HG02610 (cell line): ENCODE results near the gene ATE1.

Source experiments
- ATAC-seq: cut with Tn5 transposase; IDR thresholded peaks from one replicate; pipeline ENCODE4 v1.9.1; 2021; ENCODE audit warnings: mild to moderate bottlenecking, moderate library complexity; ENCODE audit not compliant: unreplicated experiment

The ATE1 gene

GRCh38 chr10:121747163-121747775 lies 180.6 kb downstream of the ATE1 start:
- ATAC-seq: no peak

GRCh38 chr10:121741248-121741792 lies 186.5 kb downstream of the ATE1 start:
- no peak for ATAC-seq

- no peak for ATAC-seq
These were observed 187.8 kb downstream of the ATE1 start for GRCh38 chr10:121740069-121740468.

GRCh38 chr10:121739114-121739513 lies 188.7 kb downstream of the ATE1 start:
- no peak for ATAC-seq

- ATAC-seq: no peak
These were observed 191.3 kb downstream of the ATE1 start for GRCh38 chr10:121736315-121737130.

- ATAC-seq: no peak
These were observed 192.6 kb downstream of the ATE1 start for GRCh38 chr10:121735263-121735662.

GRCh38 chr10:121734589-121735045 lies 193.2 kb downstream of the ATE1 start:
- ATAC-seq: no peak

- ATAC-seq: no peak
These were observed 195.0 kb downstream of the ATE1 start for GRCh38 chr10:121732656-121733445.

GRCh38 chr10:121732172-121732571 lies 195.7 kb downstream of the ATE1 start:
- ATAC-seq: no peak

- no peak for ATAC-seq
These were observed 203.5 kb downstream of the ATE1 start for GRCh38 chr10:121724282-121724681.

- ATAC-seq: no peak
These were observed 205.2 kb downstream of the ATE1 start for GRCh38 chr10:121722665-121723064.

GRCh38 chr10:121721257-121721656 lies 206.6 kb downstream of the ATE1 start:
- no peak for ATAC-seq

GRCh38 chr10:121715969-121716368 lies 211.9 kb downstream of the ATE1 start:
- no peak for ATAC-seq

- no peak for ATAC-seq
These were observed 212.8 kb downstream of the ATE1 start for GRCh38 chr10:121715076-121715475.

GRCh38 chr10:121713486-121713885 lies 214.3 kb downstream of the ATE1 start:
- no peak for ATAC-seq

GRCh38 chr10:121710971-121711370 lies 216.9 kb downstream of the ATE1 start:
- no peak for ATAC-seq

- ATAC-seq: no peak
These were observed 217.6 kb downstream of the ATE1 start for GRCh38 chr10:121710207-121710606.

- ATAC-seq: no peak
These were observed 218.2 kb downstream of the ATE1 start for GRCh38 chr10:121709675-121710073.

- ATAC-seq: no peak
These were observed 218.8 kb downstream of the ATE1 start for GRCh38 chr10:121708728-121709674.
